Stimulated activated CD8-positive, alpha-beta memory T cell treated with anti-CD3 and anti-CD28 coated beads, Interleukin-12 subunit alpha, Interleukin-12 subunit beta, amount 100 ng/mL, for 24 hours (primary cell): ENCODE measurements around the gene AMPD3.

Experiments
- DNase-seq: peaks from one replicate; pipeline ENCODE4 v3.0.0-alpha.2; 2020; ENCODE audit errors: extremely low read depth

Gene AMPD3

DNA sequence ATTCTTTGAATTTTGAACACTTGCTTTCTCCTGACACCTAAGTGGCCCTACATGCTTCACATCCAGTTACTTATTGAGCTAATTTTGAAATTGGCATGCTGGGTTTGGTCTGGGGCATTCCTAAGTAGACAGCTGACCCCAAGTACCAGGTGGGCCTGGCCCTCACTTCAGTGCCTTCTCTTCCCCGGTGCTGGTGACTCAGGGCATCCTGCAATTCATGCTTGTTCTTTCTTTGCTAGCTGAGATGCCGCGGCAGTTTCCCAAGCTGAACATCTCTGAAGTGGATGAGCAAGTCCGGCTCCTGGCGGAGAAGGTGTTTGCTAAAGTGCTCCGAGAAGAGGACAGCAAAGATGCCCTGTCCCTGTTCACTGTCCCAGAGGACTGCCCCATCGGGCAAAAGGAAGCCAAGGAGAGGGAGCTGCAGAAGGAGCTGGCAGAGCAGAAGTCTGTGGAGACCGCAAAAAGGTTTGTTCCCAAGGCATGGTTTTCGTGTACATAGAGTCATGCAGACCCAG is 6.3 kb downstream of the AMPD3 start:
- no peak for DNase-seq

DNA sequence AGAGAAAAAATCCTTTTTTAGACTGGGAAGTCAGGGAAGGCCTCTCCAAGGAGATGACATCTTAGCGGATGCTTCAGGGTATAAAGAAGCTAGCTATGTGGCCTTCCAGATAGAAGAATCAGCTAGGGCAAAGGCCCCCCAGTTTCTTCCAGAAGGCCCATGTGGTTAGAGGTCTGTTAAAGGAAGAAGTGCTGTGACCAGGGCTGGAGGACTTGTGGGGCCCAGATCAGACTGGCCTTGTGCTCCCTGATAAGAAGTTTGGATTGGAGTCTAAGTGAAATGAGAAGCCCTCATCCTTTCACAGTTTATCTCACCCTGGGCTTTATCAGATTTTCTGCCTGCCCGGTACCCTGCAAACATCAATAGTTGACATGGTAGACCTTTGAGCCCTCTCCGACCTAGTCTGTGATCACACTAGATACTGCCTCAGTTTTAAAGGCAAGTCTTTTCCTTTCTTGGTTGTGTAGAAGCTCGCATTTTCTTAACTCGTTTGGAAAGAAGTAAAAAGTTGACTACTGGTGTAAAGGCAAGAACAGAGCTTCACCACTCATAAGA is 7.8 kb downstream of the AMPD3 start:
- DNase-seq, result no peak

DNA sequence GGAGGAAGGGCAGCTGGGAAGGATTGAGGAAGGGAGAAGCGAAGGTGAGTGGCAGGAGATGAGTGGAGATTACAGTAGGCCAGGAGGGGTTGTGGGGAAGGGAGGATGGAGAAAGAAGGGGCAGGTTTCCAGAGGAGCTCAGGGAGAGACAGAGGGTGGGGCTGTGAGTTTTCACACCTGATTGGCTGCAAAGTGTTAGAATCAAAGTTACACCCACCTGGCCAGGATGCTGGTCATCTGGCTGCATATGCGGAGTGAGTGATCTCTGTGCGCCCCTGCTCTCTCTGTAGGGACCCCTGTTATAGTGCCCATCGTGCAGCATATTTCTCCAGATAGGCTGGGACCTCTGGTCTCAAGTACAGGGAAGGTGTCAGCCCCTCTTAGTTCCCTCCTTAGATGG is 18.3 kb downstream of the AMPD3 start:
- no peak for DNase-seq

- DNase-seq, result no peak
Measured at GRCh38 chr11:10474551-10474950, 19.5 kb downstream of the AMPD3 start.

DNA sequence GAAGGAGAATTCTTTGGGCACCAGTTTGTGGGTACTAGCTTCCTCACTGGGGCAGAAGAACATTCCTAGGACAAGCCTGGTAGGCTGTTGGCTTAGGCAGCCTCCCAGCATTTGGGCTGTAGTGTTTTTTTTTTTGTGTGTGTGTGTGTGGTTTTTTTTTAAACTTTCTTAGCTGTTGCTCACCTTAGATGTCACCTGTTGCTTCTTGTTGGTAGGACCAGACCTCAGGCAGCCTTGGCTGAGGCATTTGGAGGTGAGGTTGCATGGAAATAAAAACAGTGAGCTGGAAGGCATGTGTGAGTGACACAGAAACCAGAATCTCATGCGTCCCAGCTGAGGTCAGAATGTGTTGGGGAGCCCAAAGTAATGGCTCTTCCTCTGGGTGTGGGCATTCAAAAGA is 21.3 kb downstream of the AMPD3 start:
- no peak for DNase-seq

- DNase-seq, result no peak
Measured at GRCh38 chr11:10476927-10477689, 22.0 kb downstream of the AMPD3 start.

GRCh38 chr11:10477690-10478046 is 22.6 kb downstream of the AMPD3 start:
- DNase-seq, result no peak

- no peak for DNase-seq
Measured at GRCh38 chr11:10478066-10478465, 23.0 kb downstream of the AMPD3 start.

- DNase-seq, result no peak
Measured at GRCh38 chr11:10478574-10479550, 23.8 kb downstream of the AMPD3 start.

DNA sequence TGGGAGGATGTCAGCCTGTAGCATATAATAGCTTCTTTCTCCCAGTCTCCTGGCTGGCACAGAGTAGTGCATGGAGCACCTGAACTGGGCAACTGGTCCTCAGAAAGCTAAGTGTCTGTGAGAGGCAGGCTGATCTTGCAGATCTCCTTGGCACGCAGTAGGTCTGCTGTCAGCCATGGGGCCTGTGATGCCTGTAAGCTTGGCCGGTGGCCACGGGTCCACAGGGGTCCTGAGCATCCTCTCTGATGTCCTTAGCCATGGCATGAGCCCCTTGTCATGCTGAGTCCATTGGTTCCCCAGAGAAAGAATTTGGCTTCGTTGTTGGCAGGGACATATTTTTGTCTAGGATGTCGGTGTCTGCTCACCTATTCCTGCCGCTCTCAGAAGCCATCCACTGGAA is 25.0 kb downstream of the AMPD3 start:
- DNase-seq, result no peak

GRCh38 chr11:10480760-10481159 is 25.7 kb downstream of the AMPD3 start:
- DNase-seq, result no peak

GRCh38 chr11:10481560-10482349 is 26.7 kb downstream of the AMPD3 start:
- no peak for DNase-seq

- DNase-seq, result no peak
Measured at GRCh38 chr11:10483174-10483573, 28.1 kb downstream of the AMPD3 start.

- no peak for DNase-seq
Measured at GRCh38 chr11:10483584-10483983, 28.5 kb downstream of the AMPD3 start.

DNA sequence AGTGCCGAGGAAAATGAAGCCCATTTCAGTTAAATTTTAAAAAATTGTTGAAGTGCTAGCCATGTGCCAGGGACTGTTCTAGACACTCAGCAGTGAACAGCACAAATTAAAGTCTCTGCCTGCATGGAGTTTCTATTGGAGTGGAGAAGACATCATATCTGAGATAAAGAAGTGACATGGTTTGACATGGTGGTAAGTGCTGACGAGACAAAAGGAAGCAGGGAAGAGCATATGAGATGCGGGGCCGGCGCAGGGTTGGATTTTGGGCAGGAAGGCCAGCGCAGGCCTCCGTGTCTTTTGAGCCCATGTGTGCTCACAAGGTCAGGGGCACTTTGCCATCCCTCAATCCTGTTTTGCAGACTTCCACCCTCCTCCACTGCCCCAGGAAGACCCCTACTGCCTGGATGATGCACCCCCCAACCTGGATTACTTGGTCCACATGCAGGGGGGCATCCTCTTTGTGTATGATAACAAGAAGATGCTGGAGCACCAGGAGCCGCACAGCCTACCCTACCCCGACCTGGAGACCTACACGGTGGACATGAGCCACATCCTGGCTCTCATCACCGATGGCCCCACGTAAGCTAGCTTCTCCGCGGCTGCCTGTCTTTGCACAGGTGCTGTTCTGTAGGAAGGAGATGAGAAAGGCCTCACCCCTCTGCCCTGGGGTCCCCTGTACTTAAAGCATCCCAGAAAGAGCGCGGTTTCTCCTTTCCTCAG is 29.6 kb downstream of the AMPD3 start:
- no peak for DNase-seq

DNA sequence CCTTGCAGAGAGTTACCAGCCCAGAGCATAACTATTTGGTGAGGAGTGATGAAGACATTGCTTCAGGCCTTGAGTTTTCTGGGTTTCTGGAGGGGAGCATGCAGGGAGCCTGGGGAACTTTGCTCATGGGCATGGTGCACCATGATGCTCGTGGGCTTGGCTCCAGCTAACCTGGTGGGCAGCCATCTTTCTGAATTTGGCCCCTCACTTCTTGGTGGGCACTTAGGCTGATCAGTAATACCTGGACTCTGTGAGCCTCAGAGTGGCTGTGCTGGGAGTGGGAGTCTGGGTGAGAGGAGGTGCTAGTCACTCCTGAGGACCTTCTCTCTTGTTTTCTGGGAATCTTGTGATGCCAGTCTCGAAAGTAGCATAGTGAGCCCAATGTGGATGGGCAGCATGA is 30.6 kb downstream of the AMPD3 start:
- DNase-seq, result no peak

DNA sequence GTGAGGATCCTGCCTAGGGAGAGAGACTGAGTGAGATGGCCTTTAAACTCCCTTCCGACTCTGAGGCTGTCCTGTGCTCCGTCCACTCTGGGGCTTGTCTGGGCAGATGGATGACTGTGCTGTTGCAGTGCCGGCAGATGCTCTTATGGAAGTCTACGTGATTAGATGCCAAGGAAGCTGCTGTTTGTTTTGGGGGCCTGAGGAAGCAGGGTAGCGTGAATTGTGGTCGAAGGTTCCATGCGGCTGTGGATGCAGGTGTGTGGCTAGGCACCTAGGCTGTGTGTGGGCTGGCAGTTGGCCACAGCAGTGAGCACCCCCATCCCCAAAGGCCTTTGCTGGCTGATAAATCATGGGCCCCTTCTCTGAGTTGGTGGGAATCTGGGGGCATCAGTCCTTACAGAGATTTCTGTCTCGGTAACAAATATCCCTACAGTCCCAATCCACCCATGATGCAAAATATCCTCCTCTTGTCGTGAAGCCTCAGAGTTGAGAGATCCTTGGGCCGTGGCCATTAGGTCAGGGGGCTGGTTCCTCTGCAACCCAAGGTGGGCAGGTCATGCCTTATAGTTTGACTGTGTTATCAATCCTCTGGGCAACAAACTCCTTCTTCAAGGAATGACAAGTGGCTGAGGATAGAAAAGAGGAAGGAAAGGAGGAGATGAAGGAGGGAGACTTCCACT is 31.2 kb downstream of the AMPD3 start:
- no peak for DNase-seq

- no peak for DNase-seq
Measured at GRCh38 chr11:10487002-10487647, 32.1 kb downstream of the AMPD3 start.

GRCh38 chr11:10488121-10488933 is 33.3 kb downstream of the AMPD3 start:
- DNase-seq, result no peak
